GM10248 (cell line): Measurements from ENCODE around the gene DCTD.

Experiments used
- CTCF ChIA-PET: fragments of 300-600 bp; sonication (Branson Sonifier 250); formaldehyde crosslinking; extraction: SDS; loops from one replicate; lab custom pipeline; 2021; ENCODE audit warnings: antibody characterized with exemption; lab: Yijun Ruan, JAX
- POLR2A ChIA-PET: fragments of 350-650 bp; sonication (Branson Sonifier 250); formaldehyde crosslinking; extraction: SDS; loops from one replicate; lab custom pipeline; 2020; ENCODE audit warnings: antibody characterized with exemption; lab: Yijun Ruan, JAX
- DNase-seq: peaks from one replicate; pipeline ENCODE4 v3.0.0; 2012; ENCODE audit errors: extremely low spot score
- TF ChIP-seq, protein P1 (sequence below): IDR thresholded peaks from 2 replicates; pipeline ENCODE4 v1.5.1; 2012; ENCODE audit warnings: mild to moderate bottlenecking, low read depth; ENCODE audit errors: extremely low read depth, missing control alignments, control extremely low read depth

The DCTD gene

DNA sequence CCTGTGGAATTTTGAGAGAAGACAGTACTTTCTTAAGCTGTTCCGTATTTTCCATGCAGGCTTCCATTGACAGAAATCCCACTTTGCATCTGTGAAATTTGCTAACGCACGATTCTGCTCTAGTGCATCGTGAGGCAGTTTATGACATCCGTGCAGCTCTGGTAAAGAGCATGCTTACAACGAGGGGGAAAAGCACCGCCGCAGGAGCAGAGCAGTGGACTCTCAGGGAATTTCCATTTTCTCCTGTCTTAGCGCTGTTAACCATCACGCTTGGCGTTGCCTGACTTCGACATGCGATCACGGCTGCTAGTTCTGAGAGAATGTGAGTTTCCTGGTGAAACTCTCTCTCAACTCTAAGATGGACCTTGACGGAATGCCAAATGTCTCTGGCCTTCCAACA, 43.9 kb downstream of the DCTD start:
- CTCF ChIA-PET = no interaction called here
- DNase-seq = no peak
- TF ChIP-seq, protein P1, sequence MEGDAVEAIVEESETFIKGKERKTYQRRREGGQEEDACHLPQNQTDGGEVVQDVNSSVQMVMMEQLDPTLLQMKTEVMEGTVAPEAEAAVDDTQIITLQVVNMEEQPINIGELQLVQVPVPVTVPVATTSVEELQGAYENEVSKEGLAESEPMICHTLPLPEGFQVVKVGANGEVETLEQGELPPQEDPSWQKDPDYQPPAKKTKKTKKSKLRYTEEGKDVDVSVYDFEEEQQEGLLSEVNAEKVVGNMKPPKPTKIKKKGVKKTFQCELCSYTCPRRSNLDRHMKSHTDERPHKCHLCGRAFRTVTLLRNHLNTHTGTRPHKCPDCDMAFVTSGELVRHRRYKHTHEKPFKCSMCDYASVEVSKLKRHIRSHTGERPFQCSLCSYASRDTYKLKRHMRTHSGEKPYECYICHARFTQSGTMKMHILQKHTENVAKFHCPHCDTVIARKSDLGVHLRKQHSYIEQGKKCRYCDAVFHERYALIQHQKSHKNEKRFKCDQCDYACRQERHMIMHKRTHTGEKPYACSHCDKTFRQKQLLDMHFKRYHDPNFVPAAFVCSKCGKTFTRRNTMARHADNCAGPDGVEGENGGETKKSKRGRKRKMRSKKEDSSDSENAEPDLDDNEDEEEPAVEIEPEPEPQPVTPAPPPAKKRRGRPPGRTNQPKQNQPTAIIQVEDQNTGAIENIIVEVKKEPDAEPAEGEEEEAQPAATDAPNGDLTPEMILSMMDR = no peak
- POLR2A ChIA-PET = no interaction called here

- TF ChIP-seq, protein P1 = no peak
- ChIA-PET POLR2A (no interaction called here), CTCF (no interaction called here)
- DNase-seq = no peak
Measured at GRCh38 chr4:182872886-182873285, 44.3 kb downstream of the DCTD start.

- ChIA-PET POLR2A (no interaction called here), CTCF (no interaction called here)
- TF ChIP-seq, protein P1 = no peak
- DNase-seq = no peak
Measured at GRCh38 chr4:182871616-182872015, 45.6 kb downstream of the DCTD start.

DNA sequence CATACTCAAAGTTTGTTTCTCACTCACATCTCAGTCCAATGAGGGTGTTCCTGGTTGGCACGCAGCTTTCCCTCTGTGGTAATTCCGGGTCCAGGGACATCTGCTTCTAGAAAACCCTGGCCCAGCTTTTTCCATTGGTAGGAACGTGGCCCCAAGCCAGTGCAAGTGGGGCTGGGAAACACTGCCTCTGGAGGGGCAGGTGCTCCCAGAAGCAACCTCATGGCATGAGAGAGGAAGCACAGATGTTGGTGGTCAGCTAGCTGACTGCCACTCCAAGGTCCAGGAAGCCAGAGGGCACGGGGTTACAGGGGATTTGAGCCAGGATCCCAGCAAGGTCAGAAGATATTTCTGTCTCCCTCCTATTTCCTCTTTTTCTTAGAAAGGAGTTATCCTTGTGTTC, 47.5 kb downstream of the DCTD start:
- TF ChIP-seq, protein P1 = no peak
- ChIA-PET CTCF (no interaction called here), POLR2A (no interaction called here)
- DNase-seq = no peak

DNA sequence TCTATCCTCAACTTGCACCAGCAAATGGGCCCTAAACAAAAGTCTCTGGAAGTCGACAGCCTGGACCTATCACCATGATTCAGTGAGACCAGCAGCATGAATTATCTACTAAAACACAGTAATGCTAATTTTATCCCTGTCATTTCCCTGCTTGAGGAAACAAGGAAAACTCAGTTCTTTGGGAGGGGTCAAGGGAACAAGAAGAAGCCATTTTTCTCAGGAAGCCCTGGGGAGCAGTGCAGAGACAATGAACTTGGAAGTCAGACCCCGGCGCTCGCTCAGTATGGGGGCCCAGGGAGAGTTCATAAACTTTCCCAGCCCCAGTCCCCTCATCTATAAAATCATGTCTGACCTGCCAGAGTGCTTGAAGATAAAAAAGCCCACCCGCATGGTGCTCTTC, 50.4 kb downstream of the DCTD start:
- POLR2A ChIA-PET = no interaction called here
- DNase-seq = no peak
- CTCF ChIA-PET = interaction anchor here (0.7 kb wide), 1 partner anchor 16 kb away, joined by 3 read pairs; no protein-coding TSS in a partner anchor
- TF ChIP-seq, protein P1 = no peak

DNA sequence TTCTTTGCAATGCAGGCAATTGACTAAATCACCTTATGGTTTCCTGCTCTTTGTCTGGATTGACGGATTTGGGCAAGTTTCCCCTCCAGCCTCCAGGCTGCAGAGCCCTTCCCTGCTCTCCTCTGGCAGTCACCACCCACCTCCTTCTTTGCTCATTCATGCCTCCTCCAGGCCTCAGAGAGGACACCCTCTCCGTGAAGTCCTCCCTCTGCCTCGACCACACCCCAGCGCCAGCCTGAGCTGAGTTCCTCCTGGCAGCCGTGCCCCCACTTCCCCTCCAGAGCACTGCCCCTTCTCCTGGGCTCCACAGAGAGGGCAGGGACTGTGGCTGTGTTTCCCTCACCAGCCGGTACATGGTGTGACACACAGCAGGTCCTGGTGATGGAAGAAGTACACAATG, 53.7 kb downstream of the DCTD start:
- CTCF ChIA-PET = no interaction called here

GRCh38 chr4:182862921-182863320, 54.3 kb downstream of the DCTD start:
- DNase-seq = no peak
- POLR2A ChIA-PET = no interaction called here
- CTCF ChIA-PET = no interaction called here
- TF ChIP-seq, protein P1 = no peak

More for the DNA sequence above, 53.7 kb downstream of the DCTD start:
- TF ChIP-seq, protein P1 = no peak
- POLR2A ChIA-PET = no interaction called here
- no peak for DNase-seq
